Endothelial cell of umbilical vein (primary cell): Measurements from ENCODE around the gene PDE10A.

Source experiments
- CTCF ChIP-seq, 2 donors: IDR thresholded peaks; 1 replicate in 1 of 2; 2 replicates in 1 of 2; pipeline ENCODE4 v1.5.1; 2011; ENCODE audit warnings: low read length in 2 of 2, mild to moderate bottlenecking in 2 of 2, moderate library complexity in 2 of 2, control low read depth in 1 of 2, inconsistent platforms in 1 of 2, low read depth in 1 of 2; ENCODE audit not compliant: insufficient read depth in 1 of 2; ENCODE audit errors: extremely low read depth in 1 of 2
- EZH2 ChIP-seq: IDR thresholded peaks from 2 replicates; pipeline ENCODE4 v1.6.1; 2012; ENCODE audit warnings: borderline replicate concordance, low read depth, mild to moderate bottlenecking, moderate library complexity, low read length, inconsistent platforms; ENCODE audit not compliant: severe bottlenecking
- MAX ChIP-seq: IDR thresholded peaks from 2 replicates; pipeline ENCODE4 v1.6.1; 2011; ENCODE audit not compliant: insufficient read depth, insufficient read length
- MYC ChIP-seq: IDR thresholded peaks from one replicate; pipeline ENCODE4 v1.6.1; 2011; ENCODE audit warnings: mild to moderate bottlenecking, low read depth, low read length
- POLR2A ChIP-seq: IDR thresholded peaks from 2 replicates; pipeline ENCODE4 v1.6.1; 2012; ENCODE audit warnings: low read depth, mild to moderate bottlenecking, control low read depth, low read length
- POLR2AphosphoS5 ChIP-seq: IDR thresholded peaks from 2 replicates; pipeline ENCODE4 v1.6.1; 2012; ENCODE audit warnings: low read depth, mild to moderate bottlenecking, control low read depth, low read length, moderate library complexity; ENCODE audit not compliant: insufficient read depth

- TF ChIP-seq CTCF (IDR thresholded peaks at IDR 0.05; ENCODE audit: extremely low read depth in 1 of 2, insufficient read depth in 1 of 2, low read depth in 1 of 2, low read length in 2 of 2): no peak
- TF ChIP-seq MAX: no peak
- no peak for TF ChIP-seq EZH2
- TF ChIP-seq POLR2A: no peak
- TF ChIP-seq POLR2AphosphoS5: no peak
- TF ChIP-seq MYC: no peak
Observed at GRCh38 chr6:165447141-165447540, 215.9 kb downstream of the PDE10A start.
